ENCODE measurements around the gene MAGI3.

MAGI3 gene

GRCh38 chr1:113657556-113658063, 267.3 kb downstream of the MAGI3 start:
- TF ChIP-seq, protein P1, sequence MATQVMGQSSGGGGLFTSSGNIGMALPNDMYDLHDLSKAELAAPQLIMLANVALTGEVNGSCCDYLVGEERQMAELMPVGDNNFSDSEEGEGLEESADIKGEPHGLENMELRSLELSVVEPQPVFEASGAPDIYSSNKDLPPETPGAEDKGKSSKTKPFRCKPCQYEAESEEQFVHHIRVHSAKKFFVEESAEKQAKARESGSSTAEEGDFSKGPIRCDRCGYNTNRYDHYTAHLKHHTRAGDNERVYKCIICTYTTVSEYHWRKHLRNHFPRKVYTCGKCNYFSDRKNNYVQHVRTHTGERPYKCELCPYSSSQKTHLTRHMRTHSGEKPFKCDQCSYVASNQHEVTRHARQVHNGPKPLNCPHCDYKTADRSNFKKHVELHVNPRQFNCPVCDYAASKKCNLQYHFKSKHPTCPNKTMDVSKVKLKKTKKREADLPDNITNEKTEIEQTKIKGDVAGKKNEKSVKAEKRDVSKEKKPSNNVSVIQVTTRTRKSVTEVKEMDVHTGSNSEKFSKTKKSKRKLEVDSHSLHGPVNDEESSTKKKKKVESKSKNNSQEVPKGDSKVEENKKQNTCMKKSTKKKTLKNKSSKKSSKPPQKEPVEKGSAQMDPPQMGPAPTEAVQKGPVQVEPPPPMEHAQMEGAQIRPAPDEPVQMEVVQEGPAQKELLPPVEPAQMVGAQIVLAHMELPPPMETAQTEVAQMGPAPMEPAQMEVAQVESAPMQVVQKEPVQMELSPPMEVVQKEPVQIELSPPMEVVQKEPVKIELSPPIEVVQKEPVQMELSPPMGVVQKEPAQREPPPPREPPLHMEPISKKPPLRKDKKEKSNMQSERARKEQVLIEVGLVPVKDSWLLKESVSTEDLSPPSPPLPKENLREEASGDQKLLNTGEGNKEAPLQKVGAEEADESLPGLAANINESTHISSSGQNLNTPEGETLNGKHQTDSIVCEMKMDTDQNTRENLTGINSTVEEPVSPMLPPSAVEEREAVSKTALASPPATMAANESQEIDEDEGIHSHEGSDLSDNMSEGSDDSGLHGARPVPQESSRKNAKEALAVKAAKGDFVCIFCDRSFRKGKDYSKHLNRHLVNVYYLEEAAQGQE (IDR thresholded peaks at IDR 0.05; ENCODE audit: insufficient read depth in 1 of 2, low read depth in 2 of 2, low read length in 2 of 2) = no peak
- no peak for TF ChIP-seq TAF1 (IDR thresholded peaks at IDR 0.05; ENCODE audit: borderline replicate concordance, insufficient read depth, low read length)
- TF ChIP-seq POLR2AphosphoS5 (IDR thresholded peaks at IDR 0.05; ENCODE audit: low read depth, low read length) = no peak
- no peak for TF ChIP-seq FOXP2 (optimal IDR thresholded peaks at IDR 0.05; ENCODE audit: borderline replicate concordance, extremely low read depth, extremely low read length, insufficient read depth)
- TF ChIP-seq SIN3A (IDR thresholded peaks at IDR 0.05; ENCODE audit: borderline replicate concordance, insufficient read depth, low read length) = no peak

DNA sequence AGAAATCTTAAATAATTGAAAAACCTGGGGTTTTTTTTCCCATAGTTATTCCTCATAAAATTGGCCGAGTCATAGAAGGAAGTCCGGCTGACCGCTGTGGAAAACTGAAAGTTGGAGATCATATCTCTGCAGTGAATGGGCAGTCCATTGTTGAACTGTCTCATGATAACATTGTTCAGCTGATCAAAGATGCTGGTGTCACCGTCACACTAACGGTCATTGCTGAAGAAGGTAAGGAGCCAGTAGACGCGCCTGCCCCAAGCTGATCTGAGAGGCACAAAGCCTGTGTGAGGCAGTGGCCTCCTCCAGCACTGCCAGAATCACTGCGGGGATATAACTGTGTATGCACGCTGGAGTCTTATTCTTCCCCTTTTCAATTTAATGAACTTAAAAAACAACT, 268.7 kb downstream of the MAGI3 start:
- TF ChIP-seq POLR2AphosphoS5 (IDR thresholded peaks at IDR 0.05; ENCODE audit: low read depth, low read length) (no peak), SIN3A (IDR thresholded peaks at IDR 0.05; ENCODE audit: borderline replicate concordance, insufficient read depth, low read length) (no peak)

- TF ChIP-seq, protein P1 (IDR thresholded peaks at IDR 0.05; ENCODE audit: insufficient read depth in 1 of 2, low read depth in 2 of 2, low read length in 2 of 2) = no peak
These were observed 269.2 kb downstream of the MAGI3 start for GRCh38 chr1:113659556-113659955.

DNA sequence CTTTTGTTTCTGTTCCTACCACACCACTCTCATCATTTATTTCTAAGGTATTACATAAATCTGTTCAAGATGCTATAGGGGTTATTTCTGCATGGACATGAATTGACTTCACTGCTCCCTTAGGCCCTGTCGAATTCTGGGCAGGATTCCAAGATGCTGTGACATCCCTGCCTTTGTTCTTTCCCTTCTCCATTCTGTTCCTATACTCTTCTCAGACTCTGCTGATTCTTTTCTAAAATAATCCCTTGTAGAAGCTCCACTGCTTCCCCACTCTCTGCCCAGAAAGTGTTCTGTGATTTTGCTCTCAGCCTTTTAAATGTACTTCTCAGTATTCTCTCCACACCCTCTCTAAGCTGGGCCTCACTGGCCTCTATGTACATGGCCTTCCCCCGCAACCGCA, 269.8 kb downstream of the MAGI3 start:
- TF ChIP-seq POLR2AphosphoS5 (IDR thresholded peaks at IDR 0.05; ENCODE audit: low read depth, low read length) = no peak
- TF ChIP-seq TAF1 (IDR thresholded peaks at IDR 0.05; ENCODE audit: borderline replicate concordance, insufficient read depth, low read length) = no peak
- TF ChIP-seq SIN3A (IDR thresholded peaks at IDR 0.05; ENCODE audit: borderline replicate concordance, insufficient read depth, low read length) = no peak
- TF ChIP-seq, protein P1 (IDR thresholded peaks at IDR 0.05; ENCODE audit: insufficient read depth in 1 of 2, low read depth in 2 of 2, low read length in 2 of 2) = no peak
- no peak for TF ChIP-seq FOXP2 (optimal IDR thresholded peaks at IDR 0.05; ENCODE audit: borderline replicate concordance, extremely low read depth, extremely low read length, insufficient read depth)

- TF ChIP-seq SIN3A (IDR thresholded peaks at IDR 0.05; ENCODE audit: borderline replicate concordance, insufficient read depth, low read length) (no peak), TAF1 (IDR thresholded peaks at IDR 0.05; ENCODE audit: borderline replicate concordance, insufficient read depth, low read length) (no peak), POLR2AphosphoS5 (IDR thresholded peaks at IDR 0.05; ENCODE audit: low read depth, low read length) (no peak)
- TF ChIP-seq, protein P1 (IDR thresholded peaks at IDR 0.05; ENCODE audit: insufficient read depth in 1 of 2, low read depth in 2 of 2, low read length in 2 of 2) = no peak
These were observed 271.8 kb downstream of the MAGI3 start for GRCh38 chr1:113662101-113662500.

All from PFSK-1 (cell line).